ENCODE data around the gene MYBPC2. TPM values are rescaled to one million over a fixed set of nuclear protein-coding genes. Genes with fewer than 3 reads are reported as not detected.
A peak's percentile ranks its signal among the peaks of the same experiment; 100 is the strongest.

Gene MYBPC2
- total and polyA plus RNA-seq, 9 of the 15 experiments (the other 6 are each of a cell fraction or from before 2014, with no cell fraction given) = 0.01 to 0.14 (median 0.04) TPM; not detected in 6

DNA sequence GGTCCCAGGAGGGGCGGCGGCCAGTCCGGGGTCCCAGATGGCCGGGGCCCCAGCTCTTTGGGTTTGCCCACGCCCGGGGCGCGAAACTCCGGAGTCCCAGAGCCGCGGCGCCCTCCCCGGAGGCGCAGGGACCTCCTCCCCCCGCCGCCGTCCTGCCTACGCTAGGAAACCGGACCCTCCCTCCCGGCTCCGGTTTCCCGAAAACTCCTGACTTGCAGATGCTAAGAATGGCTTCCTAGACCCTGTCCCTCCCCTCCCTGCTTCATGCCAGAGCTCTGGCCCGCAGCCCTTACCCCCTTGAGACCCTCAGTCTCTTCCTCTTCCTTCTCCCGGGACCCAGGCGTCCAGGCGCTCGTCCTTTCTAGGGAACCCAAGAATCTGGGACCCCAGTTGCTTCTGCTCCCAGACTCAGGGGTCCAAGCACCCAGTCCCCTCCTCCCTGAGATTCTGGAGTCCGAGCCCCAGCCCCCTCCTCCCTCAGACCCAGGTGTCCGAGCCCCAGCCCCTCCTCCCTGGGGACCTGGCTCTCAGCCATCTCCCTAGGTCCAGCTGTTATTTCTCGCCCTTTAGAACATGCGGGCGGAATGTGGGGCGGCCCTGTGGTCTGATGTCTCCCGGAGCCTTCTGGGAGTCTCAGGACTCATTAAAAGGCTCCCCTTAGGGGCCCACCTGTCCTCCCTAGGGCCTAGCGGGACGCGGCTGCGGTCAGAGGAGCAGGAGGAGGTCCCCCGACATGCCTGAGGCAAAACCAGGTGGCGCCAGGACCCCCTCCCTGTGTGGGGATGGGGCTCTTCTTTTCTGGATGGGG, at the start of gene MYBPC2 (continued):
- TF ChIP-seq DMBX1 (CRISPR knock-in tag; IDR thresholded peaks at IDR 0.05; ENCODE audit: borderline replicate concordance) (no peak), EGR1 (conservative IDR thresholded peaks at IDR 0.05) (0 out of 2 replicates have a peak, but pooled peaks have one; percentile 15)
- TF ChIP-seq, protein P1, sequence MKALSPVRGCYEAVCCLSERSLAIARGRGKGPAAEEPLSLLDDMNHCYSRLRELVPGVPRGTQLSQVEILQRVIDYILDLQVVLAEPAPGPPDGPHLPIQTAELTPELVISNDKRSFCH (CRISPR knock-in tag; IDR thresholded peaks at IDR 0.05) = no peak
- TF ChIP-seq, protein P1 (tag; IDR thresholded peaks at IDR 0.05) = no peak
- TF ChIP-seq, protein P2, sequence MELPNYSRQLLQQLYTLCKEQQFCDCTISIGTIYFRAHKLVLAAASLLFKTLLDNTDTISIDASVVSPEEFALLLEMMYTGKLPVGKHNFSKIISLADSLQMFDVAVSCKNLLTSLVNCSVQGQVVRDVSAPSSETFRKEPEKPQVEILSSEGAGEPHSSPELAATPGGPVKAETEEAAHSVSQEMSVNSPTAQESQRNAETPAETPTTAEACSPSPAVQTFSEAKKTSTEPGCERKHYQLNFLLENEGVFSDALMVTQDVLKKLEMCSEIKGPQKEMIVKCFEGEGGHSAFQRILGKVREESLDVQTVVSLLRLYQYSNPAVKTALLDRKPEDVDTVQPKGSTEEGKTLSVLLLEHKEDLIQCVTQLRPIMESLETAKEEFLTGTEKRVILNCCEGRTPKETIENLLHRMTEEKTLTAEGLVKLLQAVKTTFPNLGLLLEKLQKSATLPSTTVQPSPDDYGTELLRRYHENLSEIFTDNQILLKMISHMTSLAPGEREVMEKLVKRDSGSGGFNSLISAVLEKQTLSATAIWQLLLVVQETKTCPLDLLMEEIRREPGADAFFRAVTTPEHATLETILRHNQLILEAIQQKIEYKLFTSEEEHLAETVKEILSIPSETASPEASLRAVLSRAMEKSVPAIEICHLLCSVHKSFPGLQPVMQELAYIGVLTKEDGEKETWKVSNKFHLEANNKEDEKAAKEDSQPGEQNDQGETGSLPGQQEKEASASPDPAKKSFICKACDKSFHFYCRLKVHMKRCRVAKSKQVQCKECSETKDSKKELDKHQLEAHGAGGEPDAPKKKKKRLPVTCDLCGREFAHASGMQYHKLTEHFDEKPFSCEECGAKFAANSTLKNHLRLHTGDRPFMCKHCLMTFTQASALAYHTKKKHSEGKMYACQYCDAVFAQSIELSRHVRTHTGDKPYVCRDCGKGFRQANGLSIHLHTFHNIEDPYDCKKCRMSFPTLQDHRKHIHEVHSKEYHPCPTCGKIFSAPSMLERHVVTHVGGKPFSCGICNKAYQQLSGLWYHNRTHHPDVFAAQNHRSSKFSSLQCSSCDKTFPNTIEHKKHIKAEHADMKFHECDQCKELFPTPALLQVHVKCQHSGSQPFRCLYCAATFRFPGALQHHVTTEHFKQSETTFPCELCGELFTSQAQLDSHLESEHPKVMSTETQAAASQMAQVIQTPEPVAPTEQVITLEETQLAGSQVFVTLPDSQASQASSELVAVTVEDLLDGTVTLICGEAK (IDR thresholded peaks at IDR 0.05) = 0 out of 2 replicates have a peak, but pooled peaks have one; percentile 27
- TF ChIP-seq, protein P2 (CRISPR knock-in tag; IDR thresholded peaks at IDR 0.05) = no peak

All from K562 (cell line).